ENCODE measurements around the gene ANXA9. TPM values are rescaled to one million over a fixed set of nuclear protein-coding genes. Genes with fewer than 3 reads are reported as not detected.

Gene ANXA9
- total RNA-seq, 1 donor from 2014 or later, result not detected

- Histone ChIP-seq H3K9me3 (ENCODE audit: insufficient read depth, low read depth, low read length) (no peaks in the 10 kb centered on the region), H3K36me3 (ENCODE audit: insufficient read depth, low read length) (no peaks in the 10 kb centered on the region), H3K9ac (ENCODE audit: low read length) (no peak overlapping the region), H3K79me2 (ENCODE audit: insufficient read depth, low read length) (no peaks in the 10 kb centered on the region), H2AFZ (ENCODE audit: low read depth, low read length) (no peak overlapping the region), H3K27ac (ENCODE audit: low read depth, low read length) (no peak overlapping the region), H3K4me1 (ENCODE audit: insufficient read depth, low read length) (peaks cover 3% of the 10 kb centered on the region), H3K4me2 (ENCODE audit: low read length) (no peak overlapping the region), H4K20me1 (ENCODE audit: insufficient read depth, low read length) (no peaks in the 10 kb centered on the region), H3K27me3 (ENCODE audit: insufficient read depth, low read length) (no peaks in the 10 kb centered on the region), H3K4me3 (ENCODE audit: insufficient read depth, low read depth, low read length) (no peak overlapping the region)
- Mint-ChIP-seq H3K9me3 (ENCODE audit: unreplicated experiment) (no peaks in the 10 kb centered on the region), H3K4me1 (ENCODE audit: low read depth, unreplicated experiment) (no peaks in the 10 kb centered on the region), H3K4me3 (ENCODE audit: unreplicated experiment) (no peak overlapping the region), H3K27ac (ENCODE audit: unreplicated experiment) (no peak overlapping the region), H3K27me3 (ENCODE audit: low read depth, unreplicated experiment) (no peaks in the 10 kb centered on the region), H3K36me3 (ENCODE audit: low read depth, unreplicated experiment) (peaks cover 15% of the 10 kb centered on the region)
- no peak for TF ChIP-seq CTCF (IDR thresholded peaks at IDR 0.05; ENCODE audit: insufficient read depth, low read depth, low read length)
- FAIRE-seq, result no peak
- DNase-seq (ENCODE audit: low read depth), result no peak
These were observed 61.1 kb downstream of the ANXA9 start for GRCh38 chr1:151043163-151043562.

Other genes with a start within 250 kb of the ANXA9 start
- 0.31 and 0.61 TPM in 2 replicates for gene CTSS, start 216.5 kb upstream of the ANXA9 start, total RNA-seq
- 3.9 and 4.0 TPM in 2 replicates for gene CTSK, start 174.0 kb upstream of the ANXA9 start, total RNA-seq
- gene ARNT, start 105.7 kb upstream of the ANXA9 start, total RNA-seq, result 24.1 and 25.8 TPM in 2 replicates
- gene CTXND2, start 95.2 kb upstream of the ANXA9 start, total RNA-seq, result not detected in 2 replicates
- 28.4 and 30.0 TPM in 2 replicates for gene SETDB1, start 55.9 kb upstream of the ANXA9 start, total RNA-seq
- gene CERS2, start 7.5 kb upstream of the ANXA9 start, total RNA-seq, result 177 and 189 TPM in 2 replicates
- 8.5 and 8.8 TPM in 2 replicates for gene MINDY1, start 24.6 kb downstream of the ANXA9 start, total RNA-seq
- 14.3 and 17.6 TPM in 2 replicates for gene PRUNE1, start 26.2 kb downstream of the ANXA9 start, total RNA-seq
- 0.29 and 0.73 TPM in 2 replicates for gene BNIPL, start 54.3 kb downstream of the ANXA9 start, total RNA-seq
- 1.3 and 1.7 TPM in 2 replicates for gene C1orf56, start 65.5 kb downstream of the ANXA9 start, total RNA-seq
- gene CDC42SE1, start 77.3 kb downstream of the ANXA9 start, total RNA-seq, result 107 and 116 TPM in 2 replicates
- 69.3 and 77.4 TPM in 2 replicates for gene MLLT11, start 78.1 kb downstream of the ANXA9 start, total RNA-seq
- 3.6 and 3.8 TPM in 2 replicates for gene GABPB2, start 88.5 kb downstream of the ANXA9 start, total RNA-seq
- gene SEMA6C, start 164.3 kb downstream of the ANXA9 start, total RNA-seq, result 7.4 and 7.5 TPM in 2 replicates
- not detected in 2 replicates for gene TNFAIP8L2, start 174.4 kb downstream of the ANXA9 start, total RNA-seq
- 9.5 and 9.9 TPM in 2 replicates for gene LYSMD1, start 183.6 kb downstream of the ANXA9 start, total RNA-seq
- 64.3 and 66.5 TPM in 2 replicates for gene SCNM1, start 183.9 kb downstream of the ANXA9 start, total RNA-seq
- gene TMOD4, start 193.7 kb downstream of the ANXA9 start, total RNA-seq, result 1.4 TPM in 1 of 2 replicates, not detected in the other
- 59.0 and 62.2 TPM in 2 replicates for gene VPS72, start 207.9 kb downstream of the ANXA9 start, total RNA-seq
- gene PIP5K1A, start 216.3 kb downstream of the ANXA9 start, total RNA-seq, result 104 and 121 TPM in 2 replicates

Data from astrocyte (in vitro differentiated cells and primary cell).